Epidermal melanocyte (primary cell): ENCODE data around the gene CYP26B1.

Experiments used
- DNase-seq: peaks from one replicate; pipeline ENCODE4 v3.0.0; 2011; ENCODE audit warnings: low spot score; ENCODE audit not compliant: insufficient read length

Gene CYP26B1

DNA sequence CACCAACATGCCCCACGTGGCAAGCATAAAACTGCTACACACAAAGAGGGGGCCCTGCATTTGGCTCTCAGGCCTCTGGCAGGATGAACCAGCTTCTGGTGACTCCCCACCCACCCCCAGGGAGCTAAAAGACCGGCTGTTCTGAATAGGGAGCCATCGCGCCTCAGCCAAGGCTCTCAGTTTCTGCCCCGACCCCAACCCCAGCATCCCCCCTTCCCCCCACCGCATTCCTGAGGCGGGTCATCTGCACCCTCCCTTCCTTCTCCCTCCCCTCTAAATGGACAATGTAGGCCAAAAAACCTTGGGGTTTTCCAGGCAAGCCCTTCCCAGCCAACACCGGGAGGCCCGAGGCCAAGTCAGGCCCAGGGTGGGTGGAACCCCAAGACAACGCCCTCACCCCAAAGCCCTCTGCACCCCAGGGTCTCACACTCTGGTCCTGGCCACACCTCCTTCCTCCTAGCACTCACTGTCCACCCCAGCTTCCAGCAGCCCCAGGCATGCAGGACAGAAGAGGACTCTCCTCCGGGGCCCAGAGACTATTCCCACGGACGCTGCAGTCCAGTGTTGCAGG is 5.7 kb downstream of the CYP26B1 start:
- no peak for DNase-seq

DNA sequence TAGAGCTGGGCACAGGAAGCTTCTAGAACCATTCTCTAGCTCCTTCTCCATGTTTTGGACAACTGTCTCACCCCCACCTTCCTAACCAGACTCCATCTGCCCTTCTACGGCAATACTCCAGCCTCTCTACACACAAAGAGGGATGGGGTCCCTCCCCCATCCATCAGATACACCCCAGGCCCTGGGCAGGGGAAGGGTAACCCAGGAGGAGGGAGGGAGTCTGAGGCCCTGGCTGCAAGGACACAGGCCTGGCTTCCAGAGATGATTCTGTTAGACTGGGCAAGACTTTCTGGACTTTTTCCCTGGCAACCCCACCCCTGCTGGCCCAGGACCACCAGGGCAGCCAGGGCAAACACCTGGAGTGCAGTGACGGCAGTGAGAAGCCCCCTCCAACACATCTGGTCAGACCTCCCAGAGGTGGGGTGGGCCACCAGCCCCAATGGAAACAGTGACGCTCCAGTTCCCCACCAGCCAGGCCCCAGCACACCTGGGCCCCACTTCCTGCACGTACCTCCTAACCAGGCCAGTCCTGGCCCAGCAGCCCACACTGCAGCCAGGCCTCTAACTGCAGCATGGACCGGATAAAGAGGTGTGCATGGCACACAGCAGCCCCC is 6.5 kb downstream of the CYP26B1 start:
- DNase-seq, result no peak

DNA sequence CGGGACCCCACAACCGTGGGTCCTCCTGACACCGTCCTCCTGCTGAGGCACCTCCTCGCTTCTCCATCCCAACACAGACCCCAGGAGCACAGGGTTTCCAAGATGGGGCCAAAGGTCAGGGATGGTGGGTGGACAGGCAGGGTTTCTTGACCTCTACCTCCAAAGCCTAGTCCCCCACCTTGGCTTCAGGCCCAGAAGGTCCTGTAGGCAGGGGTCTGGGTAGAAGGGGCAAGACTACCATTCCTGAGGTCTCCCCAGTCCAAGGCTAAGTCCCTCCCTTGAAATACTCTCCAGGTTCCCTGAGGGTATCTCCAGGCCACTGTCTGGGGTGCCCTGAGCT is 7.1 kb downstream of the CYP26B1 start:
- no peak for DNase-seq

DNA sequence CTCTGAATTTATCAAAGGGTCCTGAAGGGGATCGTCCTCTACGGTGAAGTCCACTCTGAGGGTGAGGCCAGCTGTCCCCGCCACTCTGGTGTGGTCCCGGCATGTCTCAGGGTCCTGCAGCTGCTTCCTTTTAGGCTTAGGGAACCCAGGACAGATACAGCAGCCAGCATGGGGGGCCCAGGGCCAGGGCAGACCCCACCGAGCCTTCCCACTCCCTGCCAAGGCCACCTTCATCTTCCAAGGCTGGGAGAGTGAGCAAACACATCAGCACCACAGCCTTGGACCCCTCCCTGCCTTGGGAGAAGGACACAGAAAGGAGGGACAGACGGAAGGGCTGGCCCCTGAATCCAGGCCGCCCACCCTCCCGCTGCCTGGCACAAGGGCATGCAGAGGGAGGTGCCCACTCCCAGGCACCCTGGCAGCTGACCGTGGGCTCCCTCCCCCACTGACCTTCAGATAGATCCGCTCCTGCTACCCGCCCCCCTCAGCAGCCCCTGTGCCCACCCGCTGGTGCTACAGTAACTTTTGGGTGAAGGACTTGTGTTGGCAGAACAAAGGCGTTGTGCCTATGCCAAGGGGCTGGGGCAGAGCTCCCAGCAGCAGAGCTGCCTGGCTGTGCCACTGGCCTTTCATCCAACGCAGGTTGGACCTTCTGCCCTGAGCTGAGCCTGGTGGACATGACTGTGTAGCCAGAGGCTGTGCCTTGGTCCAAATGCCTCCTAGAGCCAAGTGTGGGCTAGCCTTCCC is 7.6 kb downstream of the CYP26B1 start:
- DNase-seq, result no peak

DNA sequence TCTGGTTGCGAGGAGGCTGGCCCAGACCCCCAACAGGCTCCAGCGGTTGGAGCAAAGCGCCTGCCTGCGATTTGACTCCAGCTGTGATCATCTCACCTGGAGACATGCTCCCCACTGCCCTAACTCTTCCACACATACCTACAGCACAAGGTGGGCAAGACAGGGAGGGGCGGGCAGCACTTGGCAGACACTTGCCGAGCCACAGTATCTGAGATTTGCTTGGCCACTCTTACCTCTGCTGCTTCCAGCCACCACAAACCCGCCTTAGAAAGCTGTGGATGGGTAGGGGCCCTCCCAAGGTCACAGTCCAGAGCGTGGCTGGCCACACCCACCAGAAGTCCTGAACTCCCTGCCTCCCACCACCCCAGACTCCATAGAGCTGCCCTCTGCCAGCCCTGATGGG is 8.2 kb downstream of the CYP26B1 start:
- DNase-seq, result no peak

DNA sequence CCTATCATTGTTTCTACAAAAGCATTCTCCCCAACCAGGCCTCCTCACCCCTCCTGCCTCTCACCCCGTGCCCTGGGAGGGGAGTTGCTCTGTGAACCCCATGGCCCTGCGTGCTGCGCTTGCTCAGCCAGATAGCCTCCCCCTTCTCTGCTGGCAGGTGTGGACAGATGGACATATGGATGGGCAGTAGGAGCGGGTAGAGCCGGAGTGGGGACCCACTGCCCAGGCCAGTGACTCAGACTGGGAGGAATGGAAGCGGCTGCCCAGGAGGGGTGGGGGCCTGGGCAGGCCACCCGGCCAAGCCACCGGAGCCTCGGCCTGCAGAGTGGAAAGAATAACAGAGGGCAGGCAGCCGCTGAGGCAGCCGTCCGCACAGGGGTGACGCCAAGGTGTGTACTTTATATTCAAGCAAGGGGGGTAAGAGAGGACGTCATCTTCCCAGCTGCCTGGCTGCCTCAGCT is 8.7 kb downstream of the CYP26B1 start:
- no peak for DNase-seq

DNA sequence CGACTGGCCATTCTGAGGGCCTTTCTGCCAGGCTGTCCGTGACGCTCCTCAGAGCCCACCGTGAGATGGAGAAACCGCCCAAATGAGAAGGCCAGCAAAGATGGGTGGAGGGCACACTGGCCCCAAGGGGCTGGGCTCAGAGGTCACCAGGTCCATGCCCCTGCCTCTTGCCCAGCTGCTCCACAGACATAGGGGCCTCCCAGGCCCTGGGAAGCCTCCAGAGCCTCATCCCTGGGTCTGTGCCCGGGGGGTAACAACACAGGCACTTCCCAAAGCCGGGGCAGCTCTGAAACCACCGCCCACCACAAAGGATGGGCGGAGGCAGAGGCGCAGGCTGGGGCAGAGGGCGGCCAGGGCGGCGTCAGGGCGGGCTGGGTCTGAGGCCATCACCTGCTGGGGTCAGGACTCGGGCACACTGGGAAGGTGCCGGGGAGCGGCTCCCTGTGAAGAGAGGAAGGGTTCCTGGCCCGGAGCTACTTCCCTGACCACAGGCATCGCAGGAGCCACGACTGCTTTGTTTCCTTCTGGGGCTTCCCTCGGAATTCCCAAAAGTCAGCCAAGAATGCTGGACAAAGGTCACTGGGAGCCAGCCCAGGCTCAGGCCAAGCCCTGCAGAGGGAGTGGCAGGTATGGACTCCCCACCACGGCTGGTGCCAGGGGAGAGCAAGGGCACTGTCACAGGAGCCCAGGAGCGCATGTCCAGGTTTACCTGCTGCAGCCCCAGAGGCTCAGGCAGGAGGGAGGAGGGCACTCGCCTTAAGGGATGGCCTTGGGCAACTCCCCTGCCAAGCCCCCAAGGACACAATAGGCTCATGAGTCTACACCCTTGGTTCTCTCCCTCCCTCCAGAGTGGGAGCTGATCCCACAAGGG is 9.4 kb downstream of the CYP26B1 start:
- DNase-seq, result no peak

DNA sequence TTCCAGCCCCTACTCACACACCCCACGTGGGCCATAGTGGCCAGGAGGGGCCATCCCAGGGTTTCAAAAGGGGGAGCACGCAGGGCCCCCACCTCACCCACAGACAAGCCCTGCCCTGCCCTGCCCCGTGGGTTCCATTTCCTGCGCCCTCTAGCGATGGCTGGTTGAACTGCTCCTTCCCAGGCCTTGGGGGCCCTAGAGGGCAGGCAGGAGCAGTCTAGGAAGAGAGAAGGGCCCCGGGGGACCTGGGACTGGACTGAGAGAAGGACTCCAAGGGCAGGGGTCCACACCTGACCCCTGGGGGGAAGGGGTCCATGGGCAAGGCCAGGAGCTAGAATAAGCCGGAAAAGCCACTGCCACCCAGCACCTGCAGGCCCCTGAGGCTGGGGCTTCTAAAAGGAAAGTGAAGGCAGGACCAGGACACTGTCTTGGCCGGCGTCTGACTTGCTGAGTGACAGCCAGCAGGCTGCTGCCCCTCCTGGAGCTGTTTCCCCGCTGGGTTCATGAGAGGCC is 10.1 kb downstream of the CYP26B1 start:
- peak; percentile 71 for DNase-seq

DNA sequence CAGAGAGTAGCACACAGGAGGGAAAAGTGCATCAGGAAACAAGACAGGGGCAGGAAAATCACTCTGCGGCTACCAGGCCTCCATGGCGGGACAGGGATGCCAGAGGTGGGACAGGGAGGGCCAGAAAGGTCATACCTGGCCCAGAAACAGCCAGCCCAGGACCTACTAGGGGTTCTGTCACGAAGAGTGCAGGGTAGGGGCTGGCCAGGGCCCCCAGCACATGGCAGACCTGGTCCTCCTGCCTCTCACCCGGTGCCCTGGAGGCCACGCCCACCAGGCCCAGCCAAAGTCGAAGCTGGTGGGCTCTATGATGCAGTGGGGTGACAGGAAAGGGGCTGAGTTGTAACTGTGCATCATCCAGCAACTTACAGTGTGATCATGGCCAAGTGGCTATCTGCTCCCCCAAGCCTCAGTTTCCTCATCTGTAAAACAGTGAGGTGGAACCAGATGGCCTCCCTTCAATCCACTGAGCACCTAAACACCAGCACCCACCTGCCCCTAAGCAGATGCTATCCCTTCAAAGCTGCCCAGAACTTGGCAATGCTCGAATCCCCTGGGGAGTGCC is 10.6 kb downstream of the CYP26B1 start:
- DNase-seq, result no peak

DNA sequence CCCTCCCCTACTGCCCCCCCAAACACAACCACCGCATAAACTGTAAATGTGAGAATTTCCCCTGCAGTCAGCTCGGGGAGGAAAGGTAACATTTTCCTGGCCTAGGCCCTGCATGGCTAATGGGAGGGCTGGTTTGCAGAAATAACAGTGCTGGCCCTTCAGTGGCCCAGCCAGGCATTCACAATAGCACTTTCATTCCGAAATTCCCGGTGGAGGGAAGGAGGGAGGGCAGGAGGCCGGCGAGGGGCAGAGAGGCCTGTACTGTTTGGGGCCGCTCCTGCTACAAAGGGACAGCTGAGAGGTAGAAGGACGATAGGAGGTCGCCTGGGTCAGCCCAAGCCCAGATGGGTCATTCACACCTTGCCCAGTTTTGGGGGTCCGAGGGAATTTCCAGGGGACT is 11.3 kb downstream of the CYP26B1 start:
- DNase-seq, result no peak

DNA sequence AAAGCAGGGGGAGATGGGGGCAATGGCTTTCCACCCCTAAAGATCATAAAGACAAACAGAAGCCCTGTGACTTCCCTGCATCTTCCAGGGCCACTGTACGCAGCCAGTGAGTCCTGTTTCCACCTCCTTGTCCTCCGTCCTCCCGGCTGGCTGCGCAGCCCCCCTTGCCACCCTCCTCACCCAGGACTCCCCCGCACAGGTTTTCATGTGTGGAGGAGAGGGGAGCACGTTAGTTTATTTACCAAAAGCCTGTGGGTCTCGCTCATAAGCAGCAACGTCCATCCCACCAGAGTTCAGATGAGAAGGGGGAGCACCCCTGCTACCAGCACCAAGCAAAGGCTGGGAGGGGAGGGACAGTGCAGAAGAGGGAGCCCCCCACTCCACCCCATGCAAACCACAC is 11.7 kb downstream of the CYP26B1 start:
- no peak for DNase-seq

DNA sequence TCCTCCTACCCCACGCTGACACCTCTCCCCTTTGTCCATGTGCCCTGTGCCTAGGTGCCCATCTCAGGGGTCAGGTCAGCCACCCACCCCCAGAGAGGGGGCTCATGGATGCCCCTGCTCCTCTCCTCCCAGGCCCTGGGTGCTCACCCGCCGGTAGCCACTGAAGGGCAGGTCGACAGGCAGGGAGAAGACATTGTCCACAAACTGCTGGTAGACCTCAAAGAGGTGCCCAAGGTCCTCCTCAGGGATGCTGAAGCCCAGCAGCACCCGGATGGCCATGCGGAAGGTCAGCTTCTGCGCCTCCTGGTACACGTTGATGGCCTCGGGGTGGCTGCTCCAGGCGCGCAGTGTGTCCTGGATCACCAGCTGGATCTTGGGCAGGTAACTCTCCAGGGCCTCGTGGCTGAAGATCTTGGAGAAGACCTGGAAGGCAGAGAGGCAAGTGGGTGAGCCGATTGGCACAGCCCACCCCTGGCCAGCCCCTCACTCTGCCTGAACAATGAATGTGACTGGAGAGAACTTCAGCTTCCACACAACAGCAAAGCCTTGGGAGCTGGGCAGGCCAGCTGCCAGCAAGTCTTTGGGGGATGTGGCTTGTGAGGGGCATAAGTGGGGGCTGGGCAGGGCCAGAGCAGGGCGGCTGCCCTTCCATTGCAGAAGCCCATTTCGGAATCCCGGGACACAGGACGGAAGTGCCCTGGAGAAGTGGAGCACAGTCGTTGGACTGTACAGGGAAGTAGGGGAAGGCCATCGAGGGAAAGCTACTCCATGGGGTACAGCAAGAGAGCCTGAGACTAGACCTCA is 12.5 kb downstream of the CYP26B1 start:
- DNase-seq, result no peak

DNA sequence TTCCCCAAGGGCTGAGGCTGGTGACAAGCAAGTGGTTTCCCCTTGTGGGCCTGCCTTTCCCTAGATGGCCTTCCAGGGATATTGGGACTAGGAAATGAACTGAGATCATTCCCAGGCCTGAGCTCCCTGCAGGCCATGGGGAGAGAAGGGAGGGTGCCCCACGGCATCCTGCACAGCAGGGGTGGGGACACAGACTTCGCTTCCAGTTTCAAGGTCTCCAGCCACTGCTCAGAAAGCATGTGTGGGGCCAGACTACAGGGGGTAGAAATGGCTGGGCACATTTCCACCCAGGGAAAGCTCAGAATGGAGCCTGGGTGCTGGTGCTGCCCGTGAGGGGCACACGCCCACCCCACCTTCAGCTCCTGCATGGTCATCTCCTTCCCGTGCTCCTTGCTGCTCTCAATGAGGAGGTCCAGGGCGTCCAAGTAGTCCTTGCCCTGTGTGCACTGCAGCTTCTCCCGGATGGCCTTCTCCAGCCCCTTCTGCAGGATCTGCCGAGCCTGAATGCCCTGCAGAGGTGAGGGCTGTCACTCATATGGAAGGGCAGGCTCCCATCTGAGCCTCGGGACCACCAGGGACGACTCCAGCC is 13.2 kb downstream of the CYP26B1 start:
- no peak for DNase-seq

DNA sequence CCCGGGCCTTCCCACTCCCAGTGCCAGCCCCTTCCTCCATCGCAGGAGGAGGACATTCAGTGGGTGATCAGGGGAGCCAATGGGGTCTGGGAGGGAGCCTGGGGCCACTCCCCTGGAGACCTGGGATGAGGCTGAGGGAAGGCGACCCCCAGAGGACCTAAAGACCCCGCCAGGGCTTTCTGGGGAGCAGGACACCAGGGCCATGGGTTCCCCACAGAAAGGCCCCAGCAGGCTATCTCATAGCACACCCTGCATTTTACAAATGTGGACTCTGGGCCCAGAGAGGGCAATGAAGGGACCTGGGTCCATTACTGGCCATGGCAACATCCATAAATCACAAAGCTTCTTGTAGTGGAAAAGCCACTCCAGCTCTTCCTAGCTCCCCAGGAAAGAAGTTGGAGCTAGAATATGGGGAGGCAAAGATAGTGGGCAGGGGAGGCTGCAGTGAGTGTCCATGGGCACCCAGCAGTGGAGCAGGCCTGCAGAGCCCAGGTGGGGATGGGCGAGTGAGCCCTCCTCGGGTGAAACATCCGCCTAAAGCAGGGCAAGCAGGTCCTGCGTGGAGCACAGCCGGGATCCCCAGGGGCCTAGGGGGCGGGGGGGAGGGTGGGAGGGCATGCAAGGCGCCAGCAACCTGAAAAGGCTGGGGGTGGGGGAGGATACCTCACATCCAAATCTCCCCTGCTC is 13.8 kb downstream of the CYP26B1 start:
- no peak for DNase-seq

DNA sequence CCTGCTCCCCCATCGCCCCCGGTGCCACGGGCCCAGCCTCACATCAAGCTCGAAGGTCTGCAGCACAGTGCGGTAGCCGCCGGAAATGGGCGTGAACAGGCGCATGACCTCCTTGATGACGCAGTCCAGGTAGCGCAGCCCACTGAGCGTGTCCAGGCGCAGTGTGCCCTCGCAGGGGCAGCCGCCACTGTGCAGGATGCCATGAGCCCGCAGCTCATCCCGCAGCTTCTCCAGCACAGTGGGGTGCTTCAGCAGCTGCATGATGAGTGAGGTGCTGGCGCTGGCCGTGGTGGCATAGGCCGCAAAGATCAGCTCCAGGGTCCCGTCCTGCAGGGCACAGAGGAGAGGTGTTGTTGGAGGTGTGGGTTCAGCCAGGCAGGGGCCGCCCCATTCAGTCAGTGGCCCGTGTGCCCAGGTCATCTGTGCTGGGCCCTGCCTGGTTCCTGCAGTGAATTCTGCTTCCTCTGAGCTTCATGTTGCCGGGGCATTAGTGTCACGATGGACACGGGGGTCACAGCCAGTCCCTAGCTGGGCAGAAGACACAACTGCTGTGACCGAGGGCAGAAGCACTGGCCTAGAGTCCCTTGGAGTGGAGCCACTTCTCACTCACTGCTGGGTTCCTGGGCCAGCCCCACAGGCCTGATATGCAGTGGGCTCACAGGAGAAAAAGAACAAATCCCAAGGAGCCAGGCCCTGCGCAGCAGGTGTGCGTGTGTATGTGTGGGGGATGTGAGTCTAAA is 14.5 kb downstream of the CYP26B1 start:
- DNase-seq, result no peak

DNA sequence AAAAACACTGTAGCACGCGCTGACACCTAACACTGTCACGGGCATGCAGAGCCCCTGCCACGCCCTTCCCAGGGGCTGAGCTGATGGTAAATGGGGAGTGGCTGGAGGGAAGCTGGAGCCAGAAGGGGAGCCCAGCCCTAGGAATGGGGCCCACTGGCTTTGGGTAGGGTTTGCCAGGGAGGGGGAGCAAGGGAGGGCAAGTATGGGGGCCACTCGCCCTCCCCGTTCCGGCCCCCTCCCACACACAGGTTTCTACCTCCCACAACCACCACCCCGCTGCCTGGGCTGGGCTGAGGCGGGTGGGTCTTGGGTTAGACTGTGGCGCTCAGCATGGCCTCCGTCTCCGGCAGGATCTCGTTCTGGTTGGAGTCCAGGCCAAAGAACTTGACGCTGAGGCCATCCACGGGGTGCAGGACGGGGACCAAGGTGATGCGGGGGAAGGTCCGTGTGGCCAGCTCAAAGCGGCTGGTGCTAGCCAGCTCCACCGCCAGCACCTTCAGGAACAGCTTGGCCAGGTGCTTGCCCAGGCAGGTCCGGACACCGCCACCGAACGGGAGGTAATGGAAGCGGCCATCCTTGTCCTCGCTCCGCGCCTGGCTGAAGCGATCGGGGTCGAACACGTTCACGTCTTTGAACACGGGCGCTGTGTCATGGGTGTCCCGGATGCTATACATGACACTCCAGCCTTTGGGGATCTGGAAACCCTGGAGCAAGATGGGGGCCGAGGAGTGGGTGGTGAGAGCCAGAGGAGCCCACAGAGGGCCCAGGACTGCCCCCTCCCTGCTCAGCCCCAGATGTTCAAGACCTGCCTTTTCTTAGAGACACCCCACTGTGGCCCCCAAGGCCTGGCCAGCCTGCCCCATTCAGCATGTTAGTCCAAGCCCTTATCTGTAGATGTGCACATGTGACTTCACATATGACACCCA is 15.5 kb downstream of the CYP26B1 start:
- DNase-seq, result no peak

DNA sequence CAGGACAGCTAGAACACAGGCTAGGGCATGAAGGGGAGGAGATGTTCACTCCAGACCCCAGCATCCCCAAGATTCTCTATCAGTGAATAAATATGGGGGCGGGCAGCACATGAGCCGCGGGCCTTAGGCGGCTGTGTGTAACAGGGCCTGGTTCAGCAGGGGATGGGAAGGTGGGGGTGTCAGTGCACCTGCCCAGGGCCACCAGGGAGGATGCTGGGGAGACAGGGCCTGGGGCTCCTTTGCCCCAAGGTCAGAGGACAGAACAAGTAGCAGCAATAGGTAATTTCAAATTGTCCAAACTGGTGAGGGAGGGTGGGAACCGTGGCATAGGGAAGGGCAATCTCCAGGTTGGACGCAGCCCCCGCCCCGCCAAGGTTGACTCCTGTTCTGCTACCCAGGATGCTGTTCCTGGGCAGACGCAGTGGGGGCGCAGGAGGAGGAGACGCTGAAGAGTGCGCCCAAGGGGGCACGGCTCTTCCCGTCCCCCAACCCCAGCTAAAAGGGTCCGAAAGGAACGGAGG is 16.2 kb downstream of the CYP26B1 start:
- no peak for DNase-seq
